Kidney glomerular epithelial cell (primary cell): Measurements from ENCODE around the gene SPIN1.

Experiments used
- DNase-seq: peaks from one replicate; lab custom pipeline; 2025; lab: John Stamatoyannopoulos, UW

The SPIN1 gene

DNA sequence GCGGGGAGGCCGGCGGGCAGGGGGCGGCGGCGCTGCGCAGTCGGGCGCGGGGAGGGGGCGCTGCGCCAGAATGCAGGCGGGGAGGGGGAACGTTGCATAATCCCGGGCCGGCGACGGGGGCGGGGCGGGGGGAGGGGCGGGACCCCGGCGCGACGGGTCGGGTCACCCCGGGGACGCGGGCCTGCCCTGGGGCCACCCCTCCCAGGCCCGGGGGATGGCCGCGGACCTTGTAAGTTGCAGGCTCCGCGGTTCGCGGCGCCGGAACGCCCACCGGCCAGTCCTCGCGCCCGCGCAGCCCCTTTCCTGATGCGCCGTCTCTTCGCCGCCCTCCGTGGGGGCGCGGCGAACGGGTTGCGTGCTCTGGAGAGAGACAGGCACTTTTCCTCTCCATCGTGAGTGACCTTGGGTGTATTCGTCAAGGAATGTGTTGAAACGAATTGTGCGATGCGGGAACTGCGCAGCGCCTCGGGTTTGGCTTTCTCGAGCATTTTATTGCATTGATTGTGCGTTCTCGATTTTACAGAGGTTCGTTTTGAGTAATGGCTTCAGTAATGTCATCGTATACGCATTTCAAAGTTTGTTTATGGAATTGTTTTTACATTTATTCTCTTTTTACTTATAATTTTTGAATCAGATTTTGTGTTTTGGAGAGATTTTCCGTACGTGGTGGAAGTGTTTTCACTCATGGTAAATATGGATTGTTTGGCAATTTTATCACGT, 802 bp downstream of the SPIN1 start:
- DNase-seq: peak; percentile 33

DNA sequence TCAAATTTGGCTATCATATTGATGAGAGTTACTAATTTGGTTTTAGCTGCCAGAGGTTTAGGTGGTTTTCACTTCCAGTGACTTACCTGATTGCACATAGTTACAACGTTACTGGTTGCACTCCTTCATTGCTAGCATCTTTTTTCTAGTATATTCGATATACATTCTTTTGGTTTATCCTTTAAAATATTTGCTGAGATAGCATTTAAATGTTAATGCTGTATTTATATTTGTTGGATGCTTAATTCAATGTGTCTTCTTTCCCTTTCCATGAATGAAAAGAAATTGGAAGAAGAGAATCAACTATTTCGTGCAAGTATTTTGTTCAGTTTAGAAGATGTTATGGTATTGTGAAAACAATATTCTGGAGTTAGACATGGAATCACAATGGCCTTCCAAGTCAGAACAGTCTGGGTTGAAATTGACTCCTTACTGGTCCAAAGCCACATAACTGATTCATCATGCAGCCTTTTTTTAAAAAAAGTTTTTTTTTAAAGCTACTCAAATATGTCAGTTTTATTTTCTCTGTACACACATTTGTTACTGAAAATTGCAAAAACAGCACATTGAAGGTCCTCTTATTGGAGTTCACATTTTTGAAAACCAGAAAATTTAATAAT, 2.2 kb downstream of the SPIN1 start:
- no peak for DNase-seq

DNA sequence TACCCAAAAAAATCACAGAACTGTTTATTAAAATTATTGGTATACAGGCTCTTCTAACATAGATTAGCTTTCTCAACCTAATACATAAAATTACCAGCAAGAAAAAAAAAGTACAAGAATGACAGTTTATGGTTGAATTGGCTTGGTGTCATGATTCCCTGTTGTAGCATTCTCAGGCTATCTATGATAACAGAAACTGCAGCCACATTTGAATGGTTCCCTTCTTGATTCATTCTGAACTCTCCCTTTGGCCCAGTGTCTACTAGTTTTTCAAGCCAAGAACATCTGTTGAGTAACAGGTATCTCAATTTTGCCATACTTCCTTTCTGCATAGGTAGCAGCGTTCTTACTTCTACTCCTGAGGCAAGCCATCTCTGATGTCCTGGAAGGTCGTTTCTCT, 3.0 kb downstream of the SPIN1 start:
- no peak for DNase-seq

DNA sequence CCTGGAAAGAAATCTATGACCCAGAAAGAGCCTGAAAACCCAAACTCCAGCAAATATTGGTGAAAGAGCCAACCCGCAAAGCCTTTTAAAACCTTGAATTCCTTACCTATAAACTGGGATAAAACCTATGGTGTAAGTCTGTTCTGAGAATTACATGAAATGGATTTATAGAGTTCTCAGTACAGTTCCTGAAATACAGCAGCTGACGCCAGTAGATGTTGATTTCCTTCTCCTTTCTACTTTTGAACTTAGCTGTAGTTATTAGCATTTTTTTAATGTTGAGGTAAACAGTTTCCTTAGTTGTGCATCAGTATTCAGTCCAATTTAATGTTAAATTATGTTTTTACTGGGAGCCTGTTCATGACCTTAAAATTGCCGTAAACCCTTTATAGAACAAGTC, 3.7 kb downstream of the SPIN1 start:
- no peak for DNase-seq

DNA sequence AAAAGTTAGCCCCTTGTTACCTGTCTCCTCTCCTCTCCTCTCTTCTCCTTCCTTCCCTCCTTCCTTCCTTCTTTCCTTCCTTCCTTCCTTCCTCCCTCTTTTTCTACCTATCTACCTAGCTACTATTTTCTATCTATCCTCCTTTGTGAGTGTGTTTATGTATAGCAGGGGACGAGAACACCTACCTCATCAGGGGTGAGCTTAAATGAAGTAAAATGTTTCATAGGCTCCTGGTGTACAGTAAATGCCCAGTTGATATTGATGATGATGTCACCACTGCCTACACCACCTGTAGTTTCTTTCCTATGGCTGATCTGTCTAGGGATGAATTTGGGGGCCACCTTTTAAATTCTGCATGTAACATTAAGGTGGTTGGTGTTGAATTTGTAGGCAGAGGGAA, 4.3 kb downstream of the SPIN1 start:
- no peak for DNase-seq

DNA sequence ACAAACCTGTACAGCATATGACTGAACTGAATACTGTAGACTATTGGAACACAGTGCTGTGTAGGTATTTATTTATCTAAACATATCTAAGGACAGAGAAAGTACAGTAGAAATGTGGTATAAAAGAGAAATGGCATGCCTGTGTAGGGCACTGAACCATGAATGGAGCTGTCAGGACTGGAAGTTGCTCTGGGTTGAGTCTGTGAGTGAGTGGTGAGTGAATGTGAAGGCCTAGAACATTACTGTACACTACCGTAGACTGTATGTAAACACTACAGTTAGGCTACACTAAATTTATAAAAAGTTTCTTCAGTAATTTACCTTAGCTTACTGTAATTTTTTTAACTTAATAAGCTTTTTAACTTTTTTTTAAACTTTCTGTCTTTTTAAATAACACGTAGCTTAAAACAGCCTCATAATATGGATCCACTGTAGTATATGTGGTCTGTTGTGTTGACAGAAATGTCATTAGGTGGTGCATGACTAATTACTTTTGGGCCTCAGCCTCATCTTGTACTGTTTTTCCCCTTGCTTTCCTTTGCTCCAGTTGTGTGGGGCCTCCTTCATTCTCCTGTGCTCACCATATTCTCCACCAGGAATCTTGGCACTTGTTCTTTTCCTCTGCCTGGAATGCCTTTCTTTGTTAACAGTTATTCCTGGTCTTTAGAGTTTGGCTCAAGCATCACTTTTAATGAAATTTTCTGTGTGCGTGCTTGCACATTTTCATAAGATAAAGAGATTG, 8.8 kb downstream of the SPIN1 start:
- peak; percentile 55 for DNase-seq

DNA sequence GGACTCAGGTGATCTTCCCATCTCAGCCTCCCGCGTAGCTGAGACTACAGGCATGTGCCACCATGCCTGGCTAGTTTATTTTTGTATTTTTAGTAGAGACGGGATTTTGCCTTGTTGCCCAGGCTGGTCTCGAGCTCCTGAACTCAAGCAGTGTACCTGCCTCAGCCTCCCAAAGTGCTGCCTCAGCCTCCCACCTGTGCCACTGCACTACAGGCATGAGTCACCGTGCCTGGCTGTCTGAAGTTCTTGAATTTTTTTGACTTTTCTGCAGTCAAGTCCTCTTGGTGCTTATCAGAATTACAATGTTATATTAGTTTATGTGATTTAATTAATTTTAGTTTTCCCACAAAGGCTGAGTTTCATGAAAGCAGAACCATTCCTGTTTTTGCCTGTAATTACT, 9.8 kb downstream of the SPIN1 start:
- no peak for DNase-seq

DNA sequence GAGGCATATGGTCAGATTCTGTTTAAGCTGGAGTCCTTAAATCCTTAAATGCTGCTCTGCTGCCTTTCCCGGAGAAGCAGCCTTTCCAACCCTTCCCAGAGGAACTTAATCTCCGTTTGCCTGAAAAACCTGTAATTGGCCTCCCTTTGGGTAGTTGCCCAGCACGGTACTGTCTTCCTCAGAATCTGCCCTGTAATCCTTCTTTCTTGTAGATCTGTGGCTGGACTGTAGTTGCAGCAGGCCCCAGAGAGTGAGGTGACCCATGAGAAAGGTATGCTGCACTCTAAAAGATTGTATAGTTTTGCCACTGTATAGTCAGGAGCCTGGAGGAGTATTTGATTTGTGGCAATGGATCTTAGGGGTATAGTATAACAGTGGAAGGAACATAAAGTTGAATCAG, 11.7 kb downstream of the SPIN1 start:
- DNase-seq: no peak

DNA sequence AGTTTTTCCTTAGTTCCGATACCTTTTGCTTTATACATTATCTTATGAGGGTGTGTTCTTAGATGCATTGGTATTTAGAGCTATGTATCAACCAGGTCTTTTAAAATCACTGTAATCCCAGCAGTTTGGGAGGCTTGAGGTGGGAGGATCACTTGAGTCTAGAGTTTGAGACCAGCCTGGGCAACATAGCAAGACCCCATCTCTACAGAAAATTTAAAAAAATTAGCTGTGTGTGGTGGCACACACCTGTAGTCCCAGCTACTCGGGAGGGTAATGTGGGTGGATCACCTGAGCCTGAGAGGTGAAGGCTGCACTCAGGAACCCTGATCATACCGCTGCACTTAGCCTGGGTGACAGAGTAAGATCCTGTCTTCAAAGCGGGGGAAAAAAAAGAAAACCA, 15.1 kb downstream of the SPIN1 start:
- no peak for DNase-seq

DNA sequence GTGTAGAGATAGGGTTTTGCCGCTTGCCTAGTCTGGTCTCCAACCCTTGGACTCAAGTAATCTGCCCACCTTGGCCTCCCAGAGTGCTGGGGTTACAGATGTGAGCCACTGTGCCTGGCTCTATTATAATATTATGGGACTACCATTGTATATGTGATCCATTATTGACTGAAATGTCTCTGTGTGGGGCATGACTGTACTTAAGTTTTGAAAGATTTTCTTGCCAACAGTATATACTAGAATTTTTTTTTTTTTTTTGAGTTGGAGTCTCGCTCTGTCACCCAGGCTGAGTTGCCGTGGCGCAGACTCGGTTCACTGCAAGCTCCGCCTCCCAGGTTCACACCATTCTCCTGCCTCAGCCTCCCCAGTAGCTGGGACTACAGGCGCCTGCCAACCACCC, 17.8 kb downstream of the SPIN1 start:
- DNase-seq: no peak

DNA sequence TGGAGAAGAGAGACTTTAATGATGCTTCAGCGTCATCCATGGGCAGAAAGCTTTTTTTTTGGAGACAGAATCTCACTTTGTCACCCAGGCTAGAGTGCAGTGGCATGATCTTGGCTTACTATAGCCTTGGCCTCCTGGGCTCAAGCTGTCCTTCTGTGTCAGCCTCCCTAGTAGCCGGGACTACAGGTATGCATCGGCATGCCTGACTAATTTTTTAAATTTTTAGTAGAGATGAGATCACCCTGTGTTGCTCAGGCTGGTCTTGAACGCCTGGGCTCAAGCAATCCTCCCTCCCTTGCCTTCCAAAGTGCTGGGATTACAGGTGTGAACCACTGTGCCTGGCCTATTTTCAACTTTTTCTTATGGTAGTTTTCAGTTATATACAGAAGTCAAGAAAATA, 23.2 kb downstream of the SPIN1 start:
- no peak for DNase-seq

DNA sequence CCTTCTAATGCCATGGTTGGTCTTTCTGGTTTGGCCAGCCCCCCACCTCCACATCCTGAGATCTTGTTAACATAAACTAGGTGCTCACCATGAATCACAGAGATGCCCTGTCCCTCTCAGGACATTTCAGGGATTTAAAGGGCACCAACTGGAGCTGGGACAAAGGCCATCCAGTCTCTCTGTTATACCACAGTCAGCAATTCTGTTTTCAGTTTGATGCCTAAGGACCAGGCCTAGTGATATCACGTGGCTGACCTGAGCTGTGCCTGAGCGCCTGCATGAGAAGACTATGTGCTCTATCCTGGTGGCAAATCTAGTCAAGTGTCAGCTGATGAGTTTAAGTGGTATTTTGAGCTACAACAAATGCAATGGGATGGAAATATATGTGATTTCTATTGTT, 26.1 kb downstream of the SPIN1 start:
- DNase-seq: no peak

DNA sequence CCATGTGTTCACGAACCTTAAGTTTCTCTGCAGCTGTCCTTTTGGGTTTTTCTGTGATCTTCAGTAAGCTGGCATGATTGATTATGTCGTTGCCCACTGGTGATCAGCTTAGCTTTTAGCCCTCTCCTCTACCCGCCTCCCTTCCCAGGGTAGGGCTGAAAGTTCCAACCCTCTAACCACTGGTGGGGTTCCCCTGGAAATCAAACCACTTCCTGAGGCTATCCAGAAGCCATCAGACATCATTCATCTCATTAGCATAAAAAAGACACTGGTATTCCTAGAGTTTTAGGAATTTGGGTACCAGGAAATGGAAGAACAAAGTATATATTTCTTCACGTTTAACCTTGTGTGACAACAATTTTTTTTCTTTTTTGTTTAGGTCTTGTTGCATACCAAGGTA, 29.8 kb downstream of the SPIN1 start:
- DNase-seq: no peak

DNA sequence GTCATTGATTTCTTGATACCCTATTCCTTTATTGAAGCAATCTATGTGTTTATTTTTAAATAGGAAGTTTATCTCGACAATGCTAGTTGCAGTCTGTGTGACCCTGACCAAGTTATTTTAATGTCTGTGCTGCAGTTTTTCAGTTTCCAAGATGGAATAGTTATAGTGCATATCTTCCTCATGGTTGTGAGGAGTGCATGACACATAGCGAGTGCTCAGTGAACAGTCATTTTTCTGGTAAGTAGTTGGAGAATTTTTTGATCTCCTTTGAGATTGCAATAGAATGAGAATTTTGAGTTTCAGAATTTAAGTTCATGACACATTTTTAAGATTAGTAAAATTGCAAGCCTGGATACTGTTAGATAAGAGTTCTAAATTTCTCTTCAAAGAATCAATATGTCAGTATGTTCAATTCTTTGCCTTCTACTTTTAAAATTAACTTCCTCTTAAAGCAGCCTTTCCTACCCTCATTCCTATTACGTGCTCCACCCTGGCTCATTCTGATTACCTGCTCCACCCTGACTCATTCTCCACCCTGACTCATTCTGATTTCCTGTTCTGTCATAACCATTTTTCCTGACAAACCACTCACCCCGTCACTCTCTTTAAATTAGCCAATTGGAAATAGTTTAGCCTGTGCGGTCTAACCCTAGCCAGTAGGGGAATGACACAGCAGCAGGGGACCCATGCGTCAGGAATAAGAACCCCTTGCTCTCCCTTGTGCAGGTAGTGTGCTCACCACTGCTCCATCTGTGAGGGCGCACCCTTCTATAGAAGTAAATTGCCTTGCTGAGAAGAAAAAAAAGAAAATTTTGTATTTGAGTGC, 30.7 kb downstream of the SPIN1 start:
- DNase-seq: no peak

DNA sequence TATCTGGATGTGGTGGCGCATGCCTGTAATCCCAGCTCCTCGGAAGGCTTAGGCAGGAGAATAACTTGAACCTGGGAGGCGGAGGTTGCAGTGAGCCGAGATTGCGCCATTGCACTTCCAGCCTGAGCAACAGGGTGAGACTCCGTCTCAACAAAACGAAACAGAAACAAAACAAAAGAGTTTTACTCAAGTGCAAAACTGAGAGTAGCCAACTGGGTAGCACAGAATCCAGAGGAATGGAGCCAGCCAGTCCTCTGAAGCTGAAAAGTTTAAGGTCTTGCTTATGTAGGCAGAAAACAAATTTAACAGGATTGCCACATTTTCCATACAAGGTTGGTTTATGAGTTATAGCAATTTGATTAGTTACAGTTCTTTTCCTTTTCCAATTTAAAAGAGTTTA, 32.0 kb downstream of the SPIN1 start:
- DNase-seq: no peak

DNA sequence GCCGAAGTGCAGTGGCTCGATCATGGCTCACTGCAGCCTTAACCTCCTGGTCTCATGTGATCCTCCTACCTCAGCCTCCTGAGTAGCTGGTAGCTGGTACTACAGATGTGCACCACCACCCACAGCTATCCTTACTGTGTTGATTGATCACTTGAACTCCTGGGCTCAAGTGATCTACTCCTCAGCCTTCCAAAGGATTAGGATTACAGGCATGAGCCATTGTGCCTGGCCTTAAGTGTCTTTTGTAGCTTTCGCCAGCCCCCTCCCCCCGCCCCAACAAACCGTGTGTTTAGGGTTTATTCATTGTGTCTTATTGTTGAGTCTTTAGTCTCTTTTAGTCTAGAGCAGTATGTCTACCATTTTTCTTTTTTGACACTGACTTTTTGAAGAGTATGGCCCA, 33.1 kb downstream of the SPIN1 start:
- DNase-seq: no peak

DNA sequence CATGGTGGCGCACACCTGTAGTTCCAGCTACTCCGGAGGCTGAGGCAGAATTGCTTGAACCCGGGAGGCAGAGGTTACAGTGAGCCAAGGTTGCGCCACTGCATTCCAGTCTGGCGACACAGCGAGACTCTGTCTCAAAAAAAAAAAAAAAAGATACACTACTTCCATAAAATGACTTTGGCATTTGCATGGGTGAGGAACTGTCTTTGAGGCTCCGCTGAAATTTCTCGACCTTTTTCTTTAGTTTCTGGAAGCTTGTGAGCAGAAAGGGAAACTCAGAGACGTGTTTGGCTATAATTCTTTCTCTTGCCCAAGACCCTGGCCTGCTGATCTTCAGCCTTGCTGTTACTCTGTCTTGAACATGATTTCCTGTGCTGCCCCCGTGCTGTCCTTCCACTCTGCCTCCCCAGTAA, 37.3 kb downstream of the SPIN1 start:
- no peak for DNase-seq

DNA sequence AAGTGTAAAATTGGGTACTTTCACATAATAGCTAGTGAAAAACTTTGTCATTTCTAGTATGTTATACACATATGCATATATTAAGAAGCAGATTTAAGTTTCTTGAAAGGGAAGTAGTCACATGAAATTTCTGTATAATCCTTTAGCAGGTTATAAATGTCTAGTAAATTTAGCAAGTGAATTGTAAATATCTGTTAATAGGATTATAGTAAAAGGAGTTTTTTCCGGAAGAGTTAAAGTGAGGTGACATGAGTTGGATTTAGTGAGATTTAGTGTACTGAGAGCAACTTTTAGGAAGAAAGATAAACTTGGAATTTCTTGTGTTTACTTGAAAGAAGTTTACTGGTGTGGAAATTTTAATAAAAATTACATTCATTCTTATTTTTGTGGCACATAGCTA, 38.4 kb downstream of the SPIN1 start:
- DNase-seq: no peak

DNA sequence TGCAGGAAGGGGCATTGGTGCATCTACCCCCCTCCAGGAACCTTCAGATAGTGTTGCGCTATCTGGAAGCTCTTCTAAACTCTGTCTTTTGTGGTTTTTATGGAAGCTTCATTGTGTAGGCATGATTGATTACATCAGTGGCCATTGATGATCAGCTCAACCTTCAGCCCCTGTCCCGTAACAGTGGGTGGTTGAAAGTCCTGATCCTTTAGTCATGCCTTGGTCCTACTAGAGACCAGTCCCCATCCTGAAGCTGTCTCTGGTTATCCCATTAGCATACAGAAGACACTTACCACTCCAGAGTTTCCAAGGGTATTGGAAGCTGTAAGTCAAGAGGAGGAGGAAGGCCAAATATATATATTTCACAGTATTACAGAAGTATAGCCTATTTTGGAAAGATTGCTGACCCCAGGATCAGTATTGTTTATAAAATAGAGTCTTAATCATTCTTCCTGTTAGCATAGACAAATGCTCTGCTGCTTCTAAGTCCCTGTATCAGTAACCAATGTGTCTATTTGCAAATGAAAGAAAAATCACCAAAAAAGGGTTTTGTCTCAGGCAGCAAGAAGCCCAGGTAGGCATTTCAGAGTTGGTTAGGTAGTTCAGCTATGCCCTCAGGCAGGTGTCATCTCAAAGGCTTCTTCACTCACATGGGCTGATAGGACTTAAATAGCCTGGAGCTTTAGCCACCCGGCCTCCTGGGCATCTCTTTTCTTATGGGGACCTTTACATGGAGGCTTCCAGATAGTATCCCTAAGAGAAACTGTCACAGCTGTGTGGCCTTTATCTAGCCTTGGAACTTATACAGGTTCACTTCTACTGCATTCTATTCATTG, 41.6 kb downstream of the SPIN1 start:
- DNase-seq: no peak

DNA sequence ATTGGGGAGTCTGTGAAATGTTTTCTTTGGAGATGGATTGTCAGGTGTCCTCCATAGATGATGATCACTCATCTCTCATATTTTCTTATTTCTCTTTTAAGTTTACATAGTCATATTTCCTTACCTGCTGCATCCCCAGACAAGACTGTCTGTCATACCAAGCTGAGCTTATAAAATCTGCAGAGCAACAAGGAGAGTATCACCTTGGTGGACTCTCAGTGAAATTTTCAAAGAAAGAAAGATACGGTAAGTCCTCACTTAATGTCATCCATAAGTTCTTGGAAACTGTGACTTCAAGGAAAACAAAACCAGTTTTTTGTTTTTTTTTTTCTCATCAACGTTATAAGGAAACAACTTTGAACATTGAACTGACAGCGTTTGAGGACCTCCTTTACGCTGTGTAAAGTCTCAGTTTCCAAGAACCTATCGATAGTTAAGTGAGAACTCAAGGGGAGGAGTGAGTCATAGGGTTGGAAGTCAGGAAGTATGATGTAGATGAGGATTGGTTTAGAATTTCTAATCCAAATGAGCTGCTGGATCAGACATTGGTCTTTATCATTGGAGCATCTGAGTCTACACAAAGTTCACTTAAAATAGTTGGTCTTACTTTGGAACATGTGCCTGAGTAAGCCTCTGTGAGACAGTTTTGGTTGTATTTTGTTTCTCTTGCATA, 45.5 kb downstream of the SPIN1 start:
- DNase-seq: no peak

DNA sequence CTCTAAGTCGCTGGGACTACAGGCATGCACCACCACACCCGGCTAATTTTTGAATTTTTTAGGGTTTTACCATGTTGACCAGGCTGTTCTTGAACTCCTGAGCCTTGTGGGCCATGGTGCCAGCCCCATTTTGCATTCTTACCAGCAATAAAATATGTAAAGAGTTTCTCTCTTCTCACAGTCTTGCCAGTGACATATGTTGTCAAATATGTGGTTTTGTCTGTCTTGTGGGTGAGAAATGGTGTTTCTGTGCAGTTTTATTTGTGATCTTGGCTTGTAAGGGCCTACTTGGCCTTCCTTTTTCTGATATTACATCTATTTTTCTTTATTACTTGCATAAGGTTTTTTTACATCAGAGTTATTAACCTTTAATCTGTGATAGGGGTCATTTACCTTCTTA, 47.1 kb downstream of the SPIN1 start:
- no peak for DNase-seq
